K562 (cell line): ENCODE data around the gene MARCHF3.

ENCODE experiments used
- JUND ChIP-seq, 2 experiments: IDR thresholded peaks; 2 replicates in 1 of 2; 3 replicates in 1 of 2; pipeline ENCODE4 v1.6.1; 2011; ENCODE audit warnings: borderline replicate concordance in 2 of 2, low read depth in 2 of 2, low read length in 2 of 2, improper control_type of control experiment in 1 of 2, missing biosample characterization in 1 of 2, missing genetic modification characterization in 1 of 2, missing genetic modification reagents in 1 of 2
- RAD21 ChIP-seq, 2 experiments: fragments of 250-450 bp in 1 of 2; fragments of 450-650 bp in 1 of 2; sonication (Bioruptor Pico) in 1 of 2; formaldehyde crosslinking in 1 of 2; IDR thresholded peaks in 1 of 2; conservative IDR thresholded peaks in 1 of 2; 2 replicates each; pipeline versions ENCODE4 v1.4.0 to v1.8.0; 2020 to 2022; ENCODE audit warnings: mild to moderate bottlenecking in 2 of 2, moderate library complexity in 1 of 2
- TF ChIP-seq, protein P1 (sequence below), 3 experiments: IDR thresholded peaks in 2 of 3; conservative IDR thresholded peaks in 1 of 3; 2 replicates each; pipeline ENCODE4 v1.5.1; 2011 to 2012; ENCODE audit warnings: low read length in 3 of 3, mild to moderate bottlenecking in 3 of 3, control low read depth in 2 of 3, improper control_type of control experiment in 1 of 3, inconsistent platforms in 1 of 3, low read depth in 1 of 3, mixed read lengths in 1 of 3, moderate library complexity in 1 of 3; ENCODE audit not compliant: insufficient read depth in 2 of 3
- TF ChIP-seq, protein P2 (sequence below): sonication (generic); formaldehyde crosslinking; IDR thresholded peaks from 2 replicates; pipeline ENCODE4 v1.9.0; 2022; ENCODE audit warnings: mild to moderate bottlenecking, missing genetic modification reagents

DNA sequence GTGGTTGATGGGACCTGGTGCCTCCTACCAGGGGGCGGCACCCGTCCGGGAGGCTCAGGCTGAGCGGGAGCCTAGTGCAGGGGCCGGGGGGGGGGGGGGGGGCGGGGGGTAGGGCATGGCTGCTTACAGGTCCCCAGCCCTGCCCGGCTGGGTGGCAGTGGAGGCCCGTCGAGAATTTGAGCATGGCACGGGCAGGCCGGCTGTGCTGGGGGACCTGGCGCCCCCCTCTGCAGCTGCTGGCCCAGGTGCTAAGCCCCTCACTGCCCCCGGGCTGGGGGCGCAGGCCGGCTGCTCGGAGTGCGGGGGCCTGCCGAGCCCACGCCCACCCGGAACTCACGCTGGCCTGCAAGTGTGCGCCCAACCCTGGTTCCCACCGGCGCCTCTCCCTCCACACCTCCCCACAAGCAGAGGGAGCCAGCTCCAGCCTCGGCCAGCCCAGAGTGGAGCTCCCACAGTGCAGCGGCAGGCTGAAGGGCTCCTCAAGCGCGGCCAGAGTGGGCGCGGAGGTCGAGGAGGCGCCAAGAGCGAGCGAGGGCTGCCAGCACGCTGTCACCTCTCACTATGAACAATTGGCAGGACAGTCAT is 175.7 kb downstream of the MARCHF3 start:
- TF ChIP-seq RAD21 (CRISPR knock-in tag; conservative IDR thresholded peaks at IDR 0.05 in 1 of 2, IDR thresholded peaks at IDR 0.05 in 1 of 2) (no peak), JUND (IDR thresholded peaks at IDR 0.05; ENCODE audit: borderline replicate concordance, low read depth, low read length) (no peak), JUND (tag; IDR thresholded peaks at IDR 0.05; ENCODE audit: borderline replicate concordance, low read depth, low read length) (no peak)
- TF ChIP-seq, protein P1, sequence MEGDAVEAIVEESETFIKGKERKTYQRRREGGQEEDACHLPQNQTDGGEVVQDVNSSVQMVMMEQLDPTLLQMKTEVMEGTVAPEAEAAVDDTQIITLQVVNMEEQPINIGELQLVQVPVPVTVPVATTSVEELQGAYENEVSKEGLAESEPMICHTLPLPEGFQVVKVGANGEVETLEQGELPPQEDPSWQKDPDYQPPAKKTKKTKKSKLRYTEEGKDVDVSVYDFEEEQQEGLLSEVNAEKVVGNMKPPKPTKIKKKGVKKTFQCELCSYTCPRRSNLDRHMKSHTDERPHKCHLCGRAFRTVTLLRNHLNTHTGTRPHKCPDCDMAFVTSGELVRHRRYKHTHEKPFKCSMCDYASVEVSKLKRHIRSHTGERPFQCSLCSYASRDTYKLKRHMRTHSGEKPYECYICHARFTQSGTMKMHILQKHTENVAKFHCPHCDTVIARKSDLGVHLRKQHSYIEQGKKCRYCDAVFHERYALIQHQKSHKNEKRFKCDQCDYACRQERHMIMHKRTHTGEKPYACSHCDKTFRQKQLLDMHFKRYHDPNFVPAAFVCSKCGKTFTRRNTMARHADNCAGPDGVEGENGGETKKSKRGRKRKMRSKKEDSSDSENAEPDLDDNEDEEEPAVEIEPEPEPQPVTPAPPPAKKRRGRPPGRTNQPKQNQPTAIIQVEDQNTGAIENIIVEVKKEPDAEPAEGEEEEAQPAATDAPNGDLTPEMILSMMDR (IDR thresholded peaks at IDR 0.05 in 2 of 3, conservative IDR thresholded peaks at IDR 0.05 in 1 of 3; ENCODE audit: insufficient read depth in 2 of 3, low read depth in 1 of 3, low read length in 3 of 3): no peak
- TF ChIP-seq, protein P2, sequence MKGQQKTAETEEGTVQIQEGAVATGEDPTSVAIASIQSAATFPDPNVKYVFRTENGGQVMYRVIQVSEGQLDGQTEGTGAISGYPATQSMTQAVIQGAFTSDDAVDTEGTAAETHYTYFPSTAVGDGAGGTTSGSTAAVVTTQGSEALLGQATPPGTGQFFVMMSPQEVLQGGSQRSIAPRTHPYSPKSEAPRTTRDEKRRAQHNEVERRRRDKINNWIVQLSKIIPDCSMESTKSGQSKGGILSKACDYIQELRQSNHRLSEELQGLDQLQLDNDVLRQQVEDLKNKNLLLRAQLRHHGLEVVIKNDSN (CRISPR knock-in tag): no peak
